Suprapubic skin (tissue), 3 donors: ENCODE data around the gene SORCS2.

Experiments used
- EP300 ChIP-seq: sonication (generic); formaldehyde crosslinking; IDR thresholded peaks from one replicate; pipeline ENCODE4 v1.6.1; 2017; ENCODE audit warnings: antibody characterized with exemption
- POLR2A ChIP-seq, 2 donors: fragments of 450-650 bp; IDR thresholded peaks; one replicate each; pipeline ENCODE4 v1.6.1; 2017; ENCODE audit warnings: antibody characterized with exemption in 2 of 2, mild to moderate bottlenecking in 2 of 2, moderate library complexity in 2 of 2
- TF ChIP-seq, protein P1 (sequence below), 2 donors: fragments of 200-600 bp in 1 of 2; fragments of 450-650 bp in 1 of 2; sonication (generic) in 1 of 2; IDR thresholded peaks; one replicate each; pipeline ENCODE4 v1.5.1; 2016 to 2019; ENCODE audit warnings: antibody characterized with exemption in 2 of 2, mild to moderate bottlenecking in 1 of 2, moderate library complexity in 1 of 2

DNA sequence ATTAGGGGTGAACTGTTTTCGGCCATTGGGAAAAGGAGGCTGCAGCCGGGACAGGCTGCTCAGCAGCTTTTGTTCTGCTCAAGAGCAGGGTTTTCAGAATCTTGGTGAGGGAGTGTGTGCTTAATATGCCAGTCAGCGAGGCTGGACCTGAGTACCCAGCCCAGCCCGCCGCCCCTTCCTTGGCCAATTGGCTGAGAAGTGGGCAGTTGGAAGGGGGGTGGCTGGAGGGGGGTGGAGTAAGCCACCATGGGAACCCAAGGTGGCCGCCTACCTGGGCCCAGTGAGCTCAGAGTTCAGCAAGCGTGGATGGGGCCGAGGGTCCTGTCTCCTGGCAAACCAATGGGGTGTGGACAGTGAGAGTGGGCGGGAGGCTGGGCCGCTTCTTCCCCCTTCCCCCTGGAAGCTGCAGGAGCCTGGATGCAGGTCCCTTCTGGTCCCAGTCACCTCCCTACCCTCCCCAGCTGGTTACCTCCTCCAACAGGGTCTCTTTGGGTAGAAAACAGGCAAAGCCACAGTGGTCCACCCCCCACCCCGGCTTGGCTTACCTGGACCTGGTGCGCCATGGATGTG lies 52.5 kb downstream of the SORCS2 start:
- TF ChIP-seq, protein P1, sequence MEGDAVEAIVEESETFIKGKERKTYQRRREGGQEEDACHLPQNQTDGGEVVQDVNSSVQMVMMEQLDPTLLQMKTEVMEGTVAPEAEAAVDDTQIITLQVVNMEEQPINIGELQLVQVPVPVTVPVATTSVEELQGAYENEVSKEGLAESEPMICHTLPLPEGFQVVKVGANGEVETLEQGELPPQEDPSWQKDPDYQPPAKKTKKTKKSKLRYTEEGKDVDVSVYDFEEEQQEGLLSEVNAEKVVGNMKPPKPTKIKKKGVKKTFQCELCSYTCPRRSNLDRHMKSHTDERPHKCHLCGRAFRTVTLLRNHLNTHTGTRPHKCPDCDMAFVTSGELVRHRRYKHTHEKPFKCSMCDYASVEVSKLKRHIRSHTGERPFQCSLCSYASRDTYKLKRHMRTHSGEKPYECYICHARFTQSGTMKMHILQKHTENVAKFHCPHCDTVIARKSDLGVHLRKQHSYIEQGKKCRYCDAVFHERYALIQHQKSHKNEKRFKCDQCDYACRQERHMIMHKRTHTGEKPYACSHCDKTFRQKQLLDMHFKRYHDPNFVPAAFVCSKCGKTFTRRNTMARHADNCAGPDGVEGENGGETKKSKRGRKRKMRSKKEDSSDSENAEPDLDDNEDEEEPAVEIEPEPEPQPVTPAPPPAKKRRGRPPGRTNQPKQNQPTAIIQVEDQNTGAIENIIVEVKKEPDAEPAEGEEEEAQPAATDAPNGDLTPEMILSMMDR (IDR thresholded peaks at IDR 0.05) = no peak
- TF ChIP-seq POLR2A (IDR thresholded peaks at IDR 0.05) = no peak
- TF ChIP-seq EP300 = no peak
